A172 (cell line): Measurements from ENCODE around the gene CACNA1G. TPM values are rescaled to one million over a fixed set of nuclear protein-coding genes. Genes with fewer than 3 reads are reported as not detected.
A peak's percentile ranks its signal among the peaks of the same experiment; 100 is the strongest.

ENCODE experiments used
- DNase-seq: peaks from one replicate; pipeline ENCODE4 v3.0.0-alpha.2; 2015; ENCODE audit warnings: low spot score
- total RNA-seq: library from RNA; depleted of rRNA; stranded (reverse); fragments of >200 nt; shearing (Covaris generic); gene quantifications from 2 replicates; pipeline ENCODE4 v1.2.3, GENCODE V29; 2014

The CACNA1G gene
- total RNA-seq, 1 experiment from 2014 or later, result 0.81 TPM

- no peak for DNase-seq
These were observed 11.7 kb upstream of the CACNA1G start for GRCh38 chr17:50548831-50549230.

GRCh38 chr17:50549256-50549941, 11.1 kb upstream of the CACNA1G start:
- no peak for DNase-seq

- DNase-seq, result no peak
These were observed 10.5 kb upstream of the CACNA1G start for GRCh38 chr17:50549969-50550368.

GRCh38 chr17:50550661-50551432, 9.7 kb upstream of the CACNA1G start:
- peak; percentile 79 for DNase-seq

- DNase-seq, result no peak
These were observed 9.1 kb upstream of the CACNA1G start for GRCh38 chr17:50551433-50551815.

- no peak for DNase-seq
These were observed 8.6 kb upstream of the CACNA1G start for GRCh38 chr17:50551884-50552283.

GRCh38 chr17:50554201-50554600, 6.3 kb upstream of the CACNA1G start:
- no peak for DNase-seq

GRCh38 chr17:50556803-50557202, 3.7 kb upstream of the CACNA1G start:
- DNase-seq, result no peak

- DNase-seq, result no peak
These were observed 2.9 kb upstream of the CACNA1G start for GRCh38 chr17:50557630-50558029.

GRCh38 chr17:50558091-50558490, 2.4 kb upstream of the CACNA1G start:
- DNase-seq, result no peak

- DNase-seq, result no peak
These were observed 2.0 kb upstream of the CACNA1G start for GRCh38 chr17:50558581-50558940.

GRCh38 chr17:50558941-50559614, 1.4 kb upstream of the CACNA1G start:
- DNase-seq, result no peak

- DNase-seq, result peak; percentile 52
These were observed 786 bp upstream of the CACNA1G start for GRCh38 chr17:50559674-50560184.

GRCh38 chr17:50560931-50561745, 623 bp downstream of the CACNA1G start:
- DNase-seq, result no peak

GRCh38 chr17:50561746-50562141, 1.2 kb downstream of the CACNA1G start:
- DNase-seq, result no peak

- no peak for DNase-seq
These were observed 2.0 kb downstream of the CACNA1G start for GRCh38 chr17:50562242-50563091.

GRCh38 chr17:50563092-50563511, 2.6 kb downstream of the CACNA1G start:
- DNase-seq, result no peak

- DNase-seq, result no peak
These were observed 4.4 kb downstream of the CACNA1G start for GRCh38 chr17:50564916-50565315.

GRCh38 chr17:50565402-50566350, 5.2 kb downstream of the CACNA1G start:
- no peak for DNase-seq

- no peak for DNase-seq
These were observed 6.4 kb downstream of the CACNA1G start for GRCh38 chr17:50566886-50567285.
